Stimulated activated CD4-positive, alpha-beta T cell treated with anti-CD3 and anti-CD28 coated beads, TNF-alpha, amount 100 ng/mL, for 48 hours (primary cell): ENCODE results near the gene OSBP2.

Experiments used
- DNase-seq, 3 donors: peaks; one replicate each; pipeline ENCODE4 v3.0.0-alpha.2; 2020; ENCODE audit warnings: low read depth in 3 of 3

The OSBP2 gene

DNA sequence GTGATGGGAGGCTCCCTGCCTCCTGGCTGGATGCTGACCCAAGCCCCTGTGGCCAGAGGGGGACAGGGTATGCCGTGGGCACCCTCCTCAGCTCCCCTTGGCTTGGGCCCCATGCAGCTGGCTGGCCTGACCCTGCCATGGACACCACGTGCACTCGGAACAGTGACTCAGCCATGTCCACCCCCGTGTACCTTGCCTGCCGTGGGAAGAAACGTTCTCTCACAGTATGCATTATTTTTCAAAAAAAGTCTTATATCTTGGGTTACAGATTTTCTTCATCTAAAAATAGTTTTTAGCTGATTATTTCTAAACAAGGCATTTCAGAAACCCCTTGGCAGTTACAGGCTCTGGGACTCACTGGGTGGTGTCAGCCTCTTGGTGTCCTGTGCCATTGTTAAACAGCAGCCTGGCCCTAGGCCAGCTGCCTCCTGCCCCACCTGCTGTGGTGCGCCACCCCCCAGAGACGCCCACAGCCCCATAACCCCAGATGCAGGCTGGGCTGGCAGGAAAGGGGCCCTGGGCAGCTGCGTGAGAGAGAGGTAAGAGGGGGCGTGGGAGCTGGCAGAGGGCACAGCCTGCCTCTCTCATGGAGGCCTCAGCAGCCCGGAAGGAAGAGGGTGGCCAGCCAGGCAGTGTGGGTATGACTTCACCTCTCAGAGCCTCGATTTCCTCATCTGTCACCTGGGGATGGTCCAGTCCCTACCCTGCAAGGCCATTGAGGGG is 174.2 kb downstream of the OSBP2 start:
- DNase-seq, result no peak

DNA sequence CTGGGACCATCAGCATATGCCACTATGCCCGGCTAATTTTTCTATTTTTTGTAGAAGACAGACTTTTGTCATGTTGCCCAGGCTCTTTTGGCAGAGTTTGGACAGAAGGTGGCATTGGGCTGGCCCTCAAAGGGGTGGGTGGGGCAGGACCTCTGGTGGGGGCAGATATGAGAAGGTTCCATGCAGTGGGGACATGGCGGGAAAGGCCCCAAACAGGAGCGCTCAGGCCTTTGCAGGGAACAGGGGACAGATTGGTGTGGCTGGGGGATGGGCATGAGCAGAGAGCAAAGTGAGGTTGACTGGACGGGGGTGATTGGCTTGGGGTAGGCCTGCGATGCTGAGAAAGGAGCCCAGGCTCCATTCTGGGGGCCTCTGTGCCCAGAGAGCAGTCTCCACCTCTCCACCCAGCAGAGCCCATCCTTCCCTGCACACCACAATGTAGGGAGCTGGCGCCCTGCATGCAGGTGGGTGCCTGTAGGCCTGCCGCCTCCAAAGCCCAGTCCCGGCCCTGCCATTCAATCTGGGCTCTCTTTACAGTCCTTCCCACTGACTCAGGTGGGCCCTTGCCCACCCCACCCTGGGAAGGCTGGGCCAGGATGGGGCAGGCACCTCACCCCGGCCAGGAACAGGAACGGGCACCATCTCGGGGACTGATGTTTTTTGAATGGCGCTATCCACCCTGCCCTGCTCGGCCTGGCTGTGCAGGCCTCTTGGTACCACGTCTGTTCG is 175.2 kb downstream of the OSBP2 start:
- DNase-seq, result no peak

DNA sequence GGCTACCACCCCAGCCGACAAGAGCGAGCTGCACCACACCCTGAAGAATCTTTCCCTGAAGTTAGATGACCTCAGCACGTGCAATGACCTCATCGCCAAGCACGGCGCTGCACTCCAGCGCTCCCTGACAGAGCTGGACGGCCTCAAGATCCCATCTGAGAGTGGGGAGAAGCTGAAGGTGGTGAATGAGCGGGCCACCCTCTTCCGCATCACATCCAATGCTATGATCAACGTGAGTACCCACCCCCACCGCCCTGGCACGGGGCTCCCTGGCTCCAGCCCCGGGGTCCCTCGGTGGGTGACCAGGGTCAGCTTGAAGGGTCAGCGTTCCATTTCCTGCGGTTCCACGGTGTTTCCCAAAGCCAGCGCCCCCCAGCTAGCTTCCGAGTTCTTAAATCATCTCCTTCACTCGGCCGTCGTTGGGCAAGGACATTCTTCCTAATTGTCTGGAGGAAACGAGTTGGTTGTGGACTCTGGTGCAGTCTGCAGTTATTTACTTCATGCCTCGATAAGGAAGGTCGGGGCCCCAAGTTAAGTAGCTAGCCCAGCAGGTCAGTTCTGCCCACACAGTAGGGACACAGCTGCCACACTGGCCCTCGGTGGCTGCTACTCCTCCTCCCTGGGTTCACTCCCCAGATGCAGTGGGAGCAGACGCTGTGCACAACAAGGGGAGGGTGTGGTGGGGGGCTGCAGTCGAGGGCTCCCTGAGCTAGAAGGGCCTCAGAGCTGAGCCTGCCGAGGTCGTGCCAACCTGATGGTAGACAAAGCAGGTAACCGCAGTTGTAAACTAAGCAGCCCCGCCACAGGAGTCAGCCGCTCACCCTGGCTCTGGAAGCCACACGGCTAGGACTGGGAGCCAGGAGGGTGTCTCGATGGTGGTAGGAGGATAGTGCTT is 176.0 kb downstream of the OSBP2 start:
- no peak for DNase-seq

DNA sequence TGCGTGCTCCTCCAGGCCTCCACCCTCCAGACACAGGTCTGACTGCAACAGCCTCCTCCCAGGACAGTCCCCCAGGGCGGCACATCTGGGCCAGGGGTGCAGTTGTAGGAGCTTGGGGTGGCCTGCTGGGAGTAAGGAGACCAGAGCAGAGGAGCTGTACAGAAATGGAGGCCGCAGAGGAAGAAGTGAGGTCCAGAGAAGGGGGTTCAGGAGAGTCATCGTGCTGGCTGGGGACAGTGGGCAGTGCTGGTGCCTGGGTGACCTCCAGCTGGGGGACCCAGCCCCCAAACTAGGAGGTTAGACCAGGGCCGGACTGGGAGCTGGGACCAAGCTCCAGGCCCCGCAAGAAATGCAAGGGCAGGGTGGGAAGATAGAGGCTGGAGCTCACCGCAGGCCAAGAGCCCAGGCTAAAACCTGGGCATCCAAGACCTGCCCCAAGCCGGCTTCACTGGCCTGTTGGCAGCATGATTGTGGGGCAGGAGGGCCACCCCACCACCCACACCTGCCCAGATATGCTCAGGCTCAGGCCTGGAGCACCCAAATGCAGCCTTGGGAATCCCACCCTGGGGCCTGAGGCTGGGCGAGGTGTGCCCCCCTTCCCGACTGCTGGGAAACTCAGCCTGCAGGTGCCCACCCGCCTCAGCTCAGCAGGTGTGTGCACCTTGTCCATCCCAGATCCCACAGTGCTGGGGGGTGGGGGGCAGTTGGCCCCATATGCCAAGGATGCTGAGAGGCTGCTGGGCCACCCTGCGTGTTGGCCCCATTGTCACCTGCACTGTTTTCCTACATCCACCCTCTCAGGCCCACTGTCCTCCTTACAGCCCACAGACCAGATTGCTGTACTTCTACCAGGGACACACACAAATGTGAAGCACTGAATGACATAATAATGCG is 177.0 kb downstream of the OSBP2 start:
- DNase-seq, result no peak

DNA sequence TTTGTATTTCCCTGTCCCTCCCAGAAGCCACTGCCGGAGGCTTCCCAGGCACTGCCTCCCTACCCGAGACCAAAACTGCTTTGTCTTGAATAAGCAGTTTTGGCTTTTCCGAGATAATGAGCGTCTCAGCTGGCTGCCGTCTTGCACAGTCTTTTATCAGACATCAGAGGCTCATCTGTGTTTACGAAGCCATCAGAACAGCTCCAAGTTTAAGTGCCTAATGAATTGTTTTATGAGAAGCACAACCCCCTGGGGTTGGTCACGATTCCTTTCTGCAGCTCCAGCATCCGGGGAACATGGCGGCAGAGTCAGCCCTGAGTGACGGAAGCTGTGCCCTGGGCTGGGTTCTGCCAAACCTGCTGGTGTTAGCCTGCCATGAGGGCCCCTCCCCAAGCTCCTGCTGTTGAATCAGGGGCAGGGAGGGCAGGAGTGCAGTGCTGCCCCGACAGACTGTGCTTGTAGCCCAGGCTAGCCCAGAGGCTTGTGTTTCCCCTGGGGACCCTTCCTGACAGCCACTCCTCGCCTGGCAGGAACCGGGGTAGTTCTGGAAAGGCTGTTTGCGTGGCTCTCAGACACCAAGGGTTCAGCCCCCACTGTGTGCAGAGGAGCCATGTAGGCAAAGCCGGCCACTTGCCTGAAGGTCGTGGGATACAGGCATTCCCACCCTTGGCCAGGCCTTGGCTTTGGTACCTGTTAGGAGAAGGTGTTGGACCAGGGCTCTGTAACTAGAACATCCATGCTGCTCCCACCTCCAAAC is 177.8 kb downstream of the OSBP2 start:
- no peak for DNase-seq

DNA sequence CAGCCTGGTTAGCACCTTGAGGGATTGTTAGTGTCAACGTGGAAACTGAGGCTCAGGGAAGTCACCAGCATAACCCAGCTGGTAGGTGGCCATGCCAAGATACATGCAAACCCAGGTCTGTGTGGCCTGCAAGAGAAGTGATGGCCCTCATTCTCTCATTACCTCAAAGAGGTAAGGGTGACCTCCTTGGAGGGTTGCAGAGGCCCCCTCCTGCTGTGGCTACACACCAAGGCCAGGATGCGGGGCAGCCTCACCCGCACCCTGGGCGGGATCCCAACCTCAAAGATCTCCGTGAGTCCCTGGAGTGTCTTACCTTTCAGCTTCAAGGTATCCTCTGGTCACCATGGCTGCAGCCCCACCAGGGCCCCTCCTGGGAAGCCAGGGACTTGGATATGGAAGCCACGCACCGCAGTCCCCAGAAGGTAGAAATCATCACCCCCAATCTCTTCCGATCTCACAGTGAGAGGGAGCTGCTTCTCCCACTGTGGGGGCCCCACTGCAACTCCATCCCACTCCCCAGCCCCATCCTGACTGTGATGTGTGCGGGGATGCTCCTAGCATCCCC is 178.5 kb downstream of the OSBP2 start:
- no peak for DNase-seq

DNA sequence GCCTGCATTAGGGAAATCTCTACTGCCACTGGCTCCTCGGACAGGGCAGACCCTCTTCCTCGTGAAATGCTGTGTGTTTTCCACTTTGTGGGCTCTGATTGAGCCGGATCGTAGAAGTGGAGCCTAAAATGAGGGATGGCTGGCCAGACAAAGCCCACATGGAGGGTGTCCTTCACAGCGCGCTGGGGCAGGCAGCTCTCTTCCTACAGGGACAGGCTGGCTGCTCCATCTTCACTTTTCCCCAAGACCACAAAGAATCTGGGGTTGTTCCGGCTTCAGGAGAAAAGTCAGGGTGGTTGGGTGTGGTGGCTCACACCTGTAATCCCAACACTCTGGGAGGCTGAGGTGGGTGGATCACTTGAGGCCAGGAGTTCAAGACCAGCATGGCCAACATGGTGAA is 179.0 kb downstream of the OSBP2 start:
- no peak for DNase-seq

DNA sequence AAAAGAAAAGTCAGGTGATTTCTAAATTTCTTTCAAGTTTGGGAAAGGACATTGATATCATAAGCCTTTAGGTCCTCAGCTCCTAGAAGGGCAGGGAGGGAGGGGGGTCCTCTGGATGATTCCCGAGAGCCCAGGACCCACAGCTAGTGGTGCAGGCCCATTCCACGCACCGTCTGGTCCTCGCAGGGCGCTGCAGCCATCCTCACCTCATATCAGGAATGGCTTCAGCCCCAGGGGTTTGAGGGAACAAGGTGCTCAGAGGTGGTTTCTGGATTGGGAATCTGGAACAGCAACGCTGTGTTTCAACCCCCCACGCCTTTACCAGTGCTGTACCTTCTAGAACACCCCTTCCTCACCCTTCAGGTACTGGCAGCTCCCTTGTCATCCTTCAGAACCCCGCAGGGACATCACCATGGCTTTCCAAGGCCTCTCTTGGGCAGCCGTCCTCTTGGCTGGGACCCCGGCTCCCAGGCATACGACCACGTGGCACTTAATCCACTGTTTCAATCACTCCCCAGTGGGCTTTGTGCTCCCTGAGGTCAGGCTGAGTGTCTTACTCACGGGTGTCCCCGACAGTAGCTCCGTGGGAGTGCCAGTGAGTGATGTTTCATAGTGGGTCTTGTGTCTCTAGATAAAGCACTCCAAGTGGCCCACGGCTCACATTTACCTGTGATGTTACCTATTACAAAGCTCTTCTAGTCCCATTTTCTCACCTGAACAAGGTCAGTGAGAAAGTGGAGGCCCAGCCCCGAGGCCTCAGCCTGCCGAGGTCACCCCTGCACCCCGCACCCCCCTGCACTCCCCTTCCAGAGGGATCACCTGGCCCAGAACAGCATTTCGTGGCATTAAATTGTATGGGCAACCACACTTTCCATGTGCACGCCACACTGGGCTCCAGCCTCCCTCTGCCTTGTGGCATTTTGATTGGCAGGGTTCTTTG is 180.0 kb downstream of the OSBP2 start:
- DNase-seq, result no peak

DNA sequence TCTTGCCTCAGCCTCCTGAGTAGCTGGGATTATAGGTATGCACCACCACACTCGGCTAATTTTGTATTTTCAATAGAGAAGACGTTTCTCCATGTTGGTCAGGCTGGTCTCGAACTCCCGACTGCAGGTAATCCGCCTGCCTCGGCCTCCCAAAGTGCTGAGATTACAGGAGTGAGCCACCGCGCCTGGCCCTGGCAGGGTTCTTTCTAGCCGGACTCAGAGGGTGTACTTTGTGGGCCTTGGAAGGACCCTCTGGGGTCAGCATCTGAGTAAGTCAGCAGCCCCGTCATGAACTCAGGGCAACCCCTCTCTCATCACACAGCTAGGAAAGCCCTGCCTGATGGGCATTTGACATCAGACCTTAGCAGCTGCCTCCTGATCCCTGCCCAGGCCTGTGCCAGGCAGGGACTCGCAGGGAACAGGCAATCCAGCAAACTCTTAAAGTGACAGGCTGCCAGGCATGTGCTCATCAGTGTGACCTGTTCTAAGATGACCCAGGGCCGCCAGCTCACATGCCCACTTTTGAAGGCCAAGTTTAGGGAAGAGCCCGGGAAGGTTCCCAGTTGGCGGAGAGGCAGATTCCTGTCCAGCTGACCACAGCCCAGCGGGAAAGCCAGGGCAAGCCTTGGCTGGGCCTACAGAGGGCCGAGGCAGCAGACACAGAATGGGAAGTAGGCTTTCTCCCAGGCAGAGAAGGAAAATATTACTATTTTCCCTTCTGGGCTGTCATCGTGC is 181.0 kb downstream of the OSBP2 start:
- no peak for DNase-seq

DNA sequence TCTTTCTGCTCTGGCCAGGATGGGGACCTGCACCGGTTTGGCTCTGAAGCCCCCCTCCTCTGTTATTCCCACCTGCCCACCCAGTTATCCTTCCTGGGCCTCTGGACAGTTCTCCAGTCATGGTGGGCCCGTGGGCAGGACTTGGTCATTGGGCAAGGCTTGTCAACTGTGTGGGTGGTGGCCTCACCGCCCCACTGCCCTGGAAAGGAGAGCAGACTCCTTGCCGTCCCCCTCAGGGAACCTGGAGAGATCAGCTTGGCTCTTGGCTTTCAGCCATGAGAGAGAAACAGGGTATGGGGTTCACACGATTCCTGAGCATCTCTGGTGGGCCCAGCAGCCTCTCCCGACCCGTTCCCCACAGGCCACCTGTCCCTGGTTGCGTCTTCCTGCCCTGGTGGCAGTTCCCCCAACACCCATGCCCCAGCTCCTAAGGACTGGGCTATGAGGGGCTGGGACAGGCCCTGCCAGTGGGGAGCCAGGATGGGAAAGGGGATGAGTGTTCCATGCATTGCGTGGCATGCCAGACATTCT is 181.6 kb downstream of the OSBP2 start:
- DNase-seq, result no peak

DNA sequence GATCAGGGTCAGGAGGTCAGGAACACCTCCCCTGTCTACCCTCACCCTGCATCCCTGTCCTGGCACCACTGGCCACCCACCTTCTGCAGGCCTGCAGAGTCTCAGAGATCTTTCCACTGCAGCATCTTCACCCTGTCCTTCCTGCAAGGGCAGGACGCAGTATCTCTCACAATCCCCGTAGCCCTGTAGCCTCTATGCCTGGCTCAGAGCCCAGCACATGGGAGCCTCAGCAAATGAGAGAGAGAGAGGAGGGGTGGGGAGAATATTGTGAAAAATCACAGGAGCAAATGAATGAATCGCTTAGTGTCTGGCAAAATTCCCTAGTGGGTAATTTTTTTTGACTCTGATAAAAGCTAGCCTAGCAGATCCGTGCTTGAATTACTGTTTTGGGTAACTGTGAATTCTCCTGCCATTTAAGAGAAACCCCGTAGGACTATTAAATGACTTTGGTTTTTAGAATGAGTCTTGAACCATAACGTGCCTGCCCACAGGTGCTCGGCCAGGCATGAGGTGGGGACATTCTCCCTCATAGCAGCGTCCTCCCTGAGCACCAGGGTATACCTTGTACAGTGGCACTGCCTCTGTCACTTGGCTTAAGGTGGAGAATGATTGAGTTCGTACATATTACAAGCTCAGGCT is 182.4 kb downstream of the OSBP2 start:
- DNase-seq, result no peak

DNA sequence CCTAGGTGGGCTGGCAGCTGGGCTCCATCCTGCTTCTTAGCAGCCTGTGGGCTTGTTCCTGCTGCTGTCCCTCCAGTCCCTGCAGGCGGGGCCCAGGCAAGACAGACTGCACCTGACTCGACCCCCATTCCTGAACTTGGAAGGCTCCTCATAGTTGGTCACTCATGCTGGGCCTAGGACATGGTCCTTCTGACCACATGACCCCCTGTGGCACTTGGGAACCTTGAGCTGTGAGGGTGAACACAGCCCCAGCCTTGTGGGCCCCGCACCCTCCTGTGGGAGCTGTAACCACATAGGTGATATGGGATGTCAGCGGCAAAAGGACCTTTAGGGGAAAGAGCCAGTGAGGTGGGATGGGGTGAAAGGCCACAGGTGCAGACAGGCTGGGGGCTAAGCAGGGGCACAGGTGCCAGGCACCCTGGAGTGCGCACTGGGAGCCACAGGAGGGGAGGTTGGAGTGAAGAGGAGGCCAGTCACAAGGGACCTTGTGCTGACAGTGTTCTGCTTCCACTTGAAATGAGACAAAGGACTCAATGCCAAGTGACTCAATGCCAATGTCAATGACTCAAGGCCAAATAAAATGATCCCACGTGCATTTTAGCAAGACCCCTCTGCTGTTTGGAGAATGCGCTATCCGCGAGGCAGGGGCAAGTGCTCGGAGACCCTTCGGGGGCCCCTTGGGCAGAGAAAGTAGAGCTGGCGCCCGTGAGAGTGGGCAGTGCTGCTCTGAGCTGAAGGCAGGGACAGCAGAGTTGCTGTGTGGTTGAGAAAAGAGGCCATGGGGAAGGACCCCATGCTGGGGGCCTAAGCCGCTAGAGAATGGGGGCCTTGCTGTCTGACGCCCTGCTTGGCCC is 183.2 kb downstream of the OSBP2 start:
- no peak for DNase-seq

DNA sequence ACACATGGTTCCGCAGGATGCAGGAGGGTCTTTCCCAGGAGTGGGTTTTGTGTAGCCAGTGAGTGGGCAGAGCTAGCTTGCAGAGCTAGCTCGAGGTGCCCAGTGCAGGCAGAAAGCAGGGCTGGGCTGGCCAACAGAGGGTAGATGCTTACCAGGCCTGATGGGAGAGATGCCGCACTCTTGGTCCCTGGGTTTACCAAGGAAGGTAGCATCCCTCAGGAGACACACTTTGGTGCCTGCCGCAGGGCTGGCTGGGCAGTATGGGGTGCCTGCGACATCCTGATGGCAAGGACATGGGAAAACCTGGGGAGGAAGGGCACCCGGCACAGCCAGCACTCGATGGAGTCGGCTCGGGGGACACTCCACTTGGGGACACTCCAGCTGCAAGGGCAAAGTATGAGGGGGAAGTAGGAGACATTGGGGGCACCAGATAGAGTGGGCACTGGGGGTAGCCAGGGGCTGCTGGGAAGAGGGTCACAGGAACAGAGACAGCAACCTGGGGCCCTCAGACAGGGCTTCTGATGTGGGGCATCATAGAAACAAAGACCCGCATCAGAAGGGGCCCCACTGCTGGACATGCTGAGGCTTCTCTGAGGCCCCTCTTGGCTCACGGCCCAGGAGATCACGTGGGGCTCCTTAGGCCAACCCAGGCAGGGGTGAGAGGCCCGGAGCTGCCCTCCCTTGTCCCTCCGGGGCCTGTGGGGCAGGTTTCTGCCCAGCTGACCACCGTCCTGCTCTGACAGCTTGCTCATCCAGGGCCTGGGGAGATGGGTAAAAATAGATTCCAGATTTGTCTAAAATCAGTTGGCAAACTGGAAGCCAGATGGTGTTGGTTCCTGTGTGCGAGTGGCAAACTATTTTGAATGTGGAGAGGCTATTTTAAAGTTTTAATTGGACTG is 184.1 kb downstream of the OSBP2 start:
- DNase-seq, result no peak

DNA sequence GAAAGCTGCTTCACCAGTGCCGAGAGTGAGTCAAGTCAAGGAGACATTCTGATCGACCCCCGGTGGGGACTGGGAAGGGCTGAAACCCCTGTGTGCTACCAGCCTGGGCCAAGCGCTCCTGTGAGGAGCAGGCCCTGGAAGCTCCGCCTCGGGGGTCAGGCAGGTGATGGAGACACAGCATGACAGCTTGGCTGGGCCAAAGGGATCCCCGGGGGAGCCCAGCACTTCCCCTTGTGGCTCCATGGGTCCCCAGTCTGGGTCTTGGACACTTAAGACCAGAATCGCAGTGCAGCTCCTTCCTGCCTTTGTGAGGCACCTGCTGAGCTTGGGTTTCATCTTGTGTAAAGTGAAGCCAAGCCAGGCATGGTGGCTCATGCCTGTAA is 184.7 kb downstream of the OSBP2 start:
- DNase-seq, result no peak

DNA sequence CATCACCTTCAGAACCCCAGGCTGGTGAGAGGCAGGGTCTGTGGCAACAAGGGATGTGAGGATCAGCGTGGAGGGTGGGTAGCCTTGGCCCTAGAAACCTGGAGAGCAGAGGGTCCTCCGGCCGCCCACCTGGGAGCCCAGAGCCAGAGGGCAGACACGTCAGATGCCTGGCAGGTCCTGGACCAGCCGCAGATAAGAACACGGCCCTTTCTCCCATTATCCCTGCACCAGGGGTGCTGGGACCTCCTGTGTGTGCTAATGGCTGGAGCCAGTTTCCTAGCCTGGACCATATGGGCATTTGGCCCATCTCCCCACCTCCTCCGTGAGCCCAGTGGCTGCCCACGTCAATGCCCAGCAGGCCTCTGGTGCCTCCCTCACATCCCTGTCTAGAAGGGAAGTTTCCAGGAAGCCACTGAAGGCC is 185.5 kb downstream of the OSBP2 start:
- no peak for DNase-seq

DNA sequence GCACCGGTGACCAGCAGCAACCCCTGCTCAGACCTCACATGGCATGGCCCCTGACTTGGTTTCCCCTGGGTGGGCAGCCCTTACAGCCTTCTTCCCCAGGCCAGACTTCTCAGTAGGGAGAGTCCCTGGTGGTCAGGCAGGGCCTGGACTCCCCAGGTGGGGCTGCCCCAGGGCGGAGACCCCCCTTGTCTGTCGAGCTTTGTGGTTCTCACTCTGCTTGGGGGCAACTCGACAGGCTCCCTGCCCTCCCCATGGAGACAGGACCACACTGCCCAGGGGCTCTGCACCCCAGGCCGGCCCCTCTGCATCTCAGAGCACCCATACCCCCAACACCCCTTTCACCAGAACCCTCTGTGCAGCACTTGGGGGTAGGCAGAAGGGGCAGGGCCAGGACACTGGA is 186.2 kb downstream of the OSBP2 start:
- DNase-seq, result no peak
